ENCODE measurements around the gene SIM2. TPM values are rescaled to one million over a fixed set of nuclear protein-coding genes. Genes with fewer than 3 reads are reported as not detected.
A peak's percentile ranks its signal among the peaks of the same experiment; 100 is the strongest.

The SIM2 gene
- total RNA-seq, 4 donors from 2014 or later, result 0.47 to 2.3 TPM; not detected in 2

DNA sequence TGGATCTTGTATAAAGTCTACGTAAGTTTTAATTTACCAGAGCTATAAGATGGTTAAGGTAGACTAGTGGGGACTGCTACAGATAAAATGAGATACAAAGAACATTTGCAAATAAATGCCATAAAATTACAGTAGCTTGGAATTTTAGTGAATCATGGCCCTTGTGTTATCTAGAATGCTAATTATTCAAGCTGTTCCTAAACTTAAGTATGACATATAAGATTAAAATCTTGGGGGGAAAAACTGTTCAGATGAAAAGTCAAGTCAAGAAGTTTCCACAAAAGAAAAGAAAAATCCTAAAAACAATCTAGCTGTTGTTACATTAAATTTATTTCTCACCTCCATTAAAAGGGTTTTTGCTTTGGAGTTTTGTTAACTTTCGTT lies 51.7 kb downstream of the SIM2 start:
- H3K27ac ChIP-seq, result peak overlapping the region in 1 of 4 donors; percentile 50
- no peak for ATAC-seq

GRCh38 chr21:36751383-36751782 lies 52.5 kb downstream of the SIM2 start:
- no peak for ATAC-seq
- H3K36me3 ChIP-seq, result peaks cover 0 to 38% of the 10 kb centered on the region in 2 donors
- peaks cover 0 to 15% (median 0%) of the 10 kb centered on the region in 3 donors for H3K4me1 ChIP-seq
- H3K4me3 ChIP-seq, result no peak overlapping the region
- no peak overlapping the region for H3K27ac ChIP-seq
- H3K9me3 ChIP-seq, result no peaks in the 10 kb centered on the region
- peaks cover 18% of the 10 kb centered on the region for H3K27me3 ChIP-seq
- 53 to 77% methylated on average over 3 to 4 of the region's 10 CpGs for WGBS, 2 donors (ENCODE audit: low coverage in 1 of 2)
- TF ChIP-seq POLR2A (IDR thresholded peaks at IDR 0.05), result no peak
- no peak for TF ChIP-seq POLR2AphosphoS5 (IDR thresholded peaks at IDR 0.05)

More for the DNA sequence above, 51.7 kb downstream of the SIM2 start:
- peaks cover 25% of the 10 kb centered on the region for H3K27me3 ChIP-seq
- 94 to 95% methylated on average over 2 of the region's 2 CpGs for WGBS, 2 donors (ENCODE audit: low coverage in 1 of 2)
- peaks cover 0 to 31% of the 10 kb centered on the region in 2 donors for H3K36me3 ChIP-seq
- TF ChIP-seq CTCF (IDR thresholded peaks at IDR 0.05), result no peak
- TF ChIP-seq EP300 (IDR thresholded peaks at IDR 0.05), result no peak
- no peak for TF ChIP-seq POLR2AphosphoS5 (IDR thresholded peaks at IDR 0.05)
- no peak for TF ChIP-seq POLR2A (IDR thresholded peaks at IDR 0.05)
- no peak overlapping the region for H3K4me3 ChIP-seq
- no peaks in the 10 kb centered on the region for H3K9me3 ChIP-seq
- peaks cover 0 to 15% (median 0%) of the 10 kb centered on the region in 3 donors for H3K4me1 ChIP-seq

- H3K36me3 ChIP-seq, result peaks cover 0 to 60% of the 10 kb centered on the region in 2 donors
- WGBS, 2 donors (ENCODE audit: low coverage in 1 of 2), result 82 to 94% methylated on average over 3 of the region's 3 CpGs
- H3K4me1 ChIP-seq, result no peaks in the 10 kb centered on the region
- H3K4me3 ChIP-seq, result no peak overlapping the region
- ATAC-seq, result no peak
- no peak overlapping the region for H3K27ac ChIP-seq
- H3K9me3 ChIP-seq, result no peaks in the 10 kb centered on the region
- no peaks in the 10 kb centered on the region for H3K27me3 ChIP-seq
- TF ChIP-seq POLR2AphosphoS5 (IDR thresholded peaks at IDR 0.05) (no peak), CTCF (IDR thresholded peaks at IDR 0.05) (no peak), EP300 (IDR thresholded peaks at IDR 0.05) (no peak), POLR2A (IDR thresholded peaks at IDR 0.05) (no peak)
Measured at GRCh38 chr21:36753556-36753955, 54.6 kb downstream of the SIM2 start.

DNA sequence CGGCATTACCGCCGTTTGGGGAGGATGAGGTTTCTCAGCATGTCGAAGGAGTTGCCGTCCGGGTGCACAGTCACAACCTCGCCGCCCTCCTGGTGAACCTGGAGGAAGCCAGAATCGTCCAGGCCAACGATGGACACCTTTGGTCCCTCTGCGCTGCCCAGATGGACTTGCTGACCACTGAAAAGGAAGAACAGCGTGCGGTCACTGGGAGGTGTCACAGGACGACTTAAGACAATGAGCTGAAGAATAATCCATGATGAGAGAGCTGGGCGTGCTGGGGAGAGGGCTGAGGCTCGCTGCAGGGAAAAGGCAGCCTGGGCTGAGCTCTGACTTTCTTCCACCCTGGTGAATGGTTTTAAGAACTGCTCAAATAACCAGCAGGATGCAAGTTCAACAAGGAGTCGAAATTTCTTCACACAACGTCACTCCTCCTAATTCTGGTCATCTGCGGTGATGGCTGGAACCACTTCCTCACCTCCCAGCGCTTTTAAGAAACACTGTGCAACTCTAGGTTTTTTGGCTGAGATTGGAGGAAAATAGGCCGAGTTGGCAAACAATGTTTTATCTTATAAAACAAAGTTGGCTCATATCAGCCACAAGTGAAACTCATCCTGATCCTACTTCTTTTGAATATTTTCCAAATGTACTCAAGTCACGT lies 55.5 kb downstream of the SIM2 start:
- TF ChIP-seq POLR2AphosphoS5 (IDR thresholded peaks at IDR 0.05) (no peak), EP300 (IDR thresholded peaks at IDR 0.05) (no peak), POLR2A (IDR thresholded peaks at IDR 0.05) (no peak), CTCF (IDR thresholded peaks at IDR 0.05) (no peak)
- no peak for ATAC-seq

DNA sequence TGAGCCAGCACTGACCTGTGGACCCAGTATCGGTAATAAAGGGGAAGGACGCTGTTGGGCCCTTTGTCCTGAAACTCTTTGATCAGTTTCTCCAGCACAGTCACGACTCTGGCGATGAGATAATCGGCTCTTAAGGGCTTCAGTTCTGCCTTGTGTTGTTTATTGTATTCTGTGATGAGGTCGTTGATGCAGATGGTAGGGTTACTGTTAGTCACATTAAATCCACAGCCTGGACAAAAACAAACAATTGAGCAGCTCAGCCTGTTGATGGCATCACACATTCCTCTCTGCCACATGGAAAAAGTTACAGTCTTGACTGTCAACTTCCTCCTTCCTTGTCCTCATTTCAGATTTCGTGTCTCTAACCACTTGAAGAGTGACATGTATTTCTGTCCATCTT lies 57.6 kb downstream of the SIM2 start:
- Histone ChIP-seq H3K4me3 (no peak overlapping the region), H3K27me3 (no peaks in the 10 kb centered on the region), H3K9me3 (no peaks in the 10 kb centered on the region), H3K27ac (no peak overlapping the region), H3K4me1 (no peaks in the 10 kb centered on the region), H3K36me3 (peaks cover 0 to 86% of the 10 kb centered on the region in 2 donors)
- no peak for TF ChIP-seq POLR2A (IDR thresholded peaks at IDR 0.05)
- 71 to 86% methylated on average over 5 to 7 of the region's 7 CpGs for WGBS, 2 donors (ENCODE audit: low coverage in 1 of 2)
- ATAC-seq, result no peak

More for the DNA sequence above, 55.5 kb downstream of the SIM2 start:
- WGBS, 2 donors (ENCODE audit: low coverage in 1 of 2), result 89 to 90% methylated on average over 16 to 19 of the region's 22 CpGs
- H3K27me3 ChIP-seq, result no peaks in the 10 kb centered on the region
- peaks cover 0 to 68% of the 10 kb centered on the region in 2 donors for H3K36me3 ChIP-seq
- no peaks in the 10 kb centered on the region for H3K9me3 ChIP-seq
- no peaks in the 10 kb centered on the region for H3K4me1 ChIP-seq
- no peak overlapping the region for H3K27ac ChIP-seq
- H3K4me3 ChIP-seq, result no peak overlapping the region

DNA sequence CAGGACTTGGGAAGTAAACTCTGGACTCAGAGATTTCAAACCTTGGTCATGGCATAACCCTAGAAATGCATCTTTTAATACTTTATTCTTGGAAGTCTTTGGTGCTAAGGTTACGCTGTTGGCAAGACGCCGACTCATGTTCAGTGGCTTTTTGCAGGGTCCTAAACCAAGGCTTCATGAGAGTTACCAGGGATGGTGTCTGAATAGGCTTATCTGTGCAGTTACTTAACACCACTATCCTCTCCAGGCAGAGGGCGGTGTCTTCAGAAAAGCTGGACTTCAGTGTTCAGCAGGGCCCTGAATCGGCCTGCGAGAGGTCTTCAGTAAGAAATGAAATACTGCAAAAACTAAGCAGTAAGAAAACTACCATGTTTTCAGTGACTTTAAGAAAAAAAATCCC lies 58.3 kb downstream of the SIM2 start:
- Histone ChIP-seq H3K9me3 (no peaks in the 10 kb centered on the region), H3K27ac (no peak overlapping the region), H3K4me1 (no peaks in the 10 kb centered on the region), H3K27me3 (no peaks in the 10 kb centered on the region), H3K36me3 (peaks cover 0 to 83% of the 10 kb centered on the region in 2 donors), H3K4me3 (no peak overlapping the region)
- TF ChIP-seq POLR2A (IDR thresholded peaks at IDR 0.05) (no peak), POLR2AphosphoS5 (IDR thresholded peaks at IDR 0.05) (no peak), CTCF (IDR thresholded peaks at IDR 0.05) (no peak), EP300 (IDR thresholded peaks at IDR 0.05) (no peak)
- 96 to 100% methylated on average over 2 to 4 of the region's 6 CpGs for WGBS, 2 donors (ENCODE audit: low coverage in 1 of 2)
- ATAC-seq, result no peak

Measured in gastroesophageal sphincter (tissue), 4 donors.